ENCODE data around the gene TXNRD1.

DNA sequence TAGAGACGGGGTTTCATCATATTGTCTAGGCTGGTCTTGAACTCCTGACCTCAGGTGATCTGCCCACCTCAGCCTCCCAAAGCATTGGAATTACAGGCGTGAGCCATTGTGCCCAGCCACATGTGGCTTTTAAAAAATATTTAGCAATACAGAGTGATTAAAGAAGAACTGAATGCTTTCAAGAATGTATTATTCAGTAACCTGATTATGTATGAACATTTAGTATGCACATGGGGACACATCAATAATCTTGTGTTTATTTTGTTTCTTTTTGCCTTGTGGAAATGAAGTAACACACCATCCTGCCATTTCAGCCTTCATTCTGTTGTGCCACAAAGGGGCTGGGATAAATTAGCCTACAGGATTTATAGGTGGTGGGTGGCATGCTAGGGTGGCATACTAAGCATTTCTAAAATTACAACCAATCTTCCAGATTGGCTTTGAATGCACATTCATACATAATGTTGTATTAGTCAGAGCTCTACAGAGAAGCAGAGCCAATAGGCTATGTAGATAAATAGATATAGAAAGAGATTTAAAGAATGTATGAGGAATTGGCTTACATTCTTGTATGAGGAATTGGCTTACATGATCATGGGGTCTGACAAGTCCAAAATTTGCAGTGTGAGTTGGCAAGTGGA is 25.5 kb upstream of the TXNRD1 start:
- TF ChIP-seq, protein P1, sequence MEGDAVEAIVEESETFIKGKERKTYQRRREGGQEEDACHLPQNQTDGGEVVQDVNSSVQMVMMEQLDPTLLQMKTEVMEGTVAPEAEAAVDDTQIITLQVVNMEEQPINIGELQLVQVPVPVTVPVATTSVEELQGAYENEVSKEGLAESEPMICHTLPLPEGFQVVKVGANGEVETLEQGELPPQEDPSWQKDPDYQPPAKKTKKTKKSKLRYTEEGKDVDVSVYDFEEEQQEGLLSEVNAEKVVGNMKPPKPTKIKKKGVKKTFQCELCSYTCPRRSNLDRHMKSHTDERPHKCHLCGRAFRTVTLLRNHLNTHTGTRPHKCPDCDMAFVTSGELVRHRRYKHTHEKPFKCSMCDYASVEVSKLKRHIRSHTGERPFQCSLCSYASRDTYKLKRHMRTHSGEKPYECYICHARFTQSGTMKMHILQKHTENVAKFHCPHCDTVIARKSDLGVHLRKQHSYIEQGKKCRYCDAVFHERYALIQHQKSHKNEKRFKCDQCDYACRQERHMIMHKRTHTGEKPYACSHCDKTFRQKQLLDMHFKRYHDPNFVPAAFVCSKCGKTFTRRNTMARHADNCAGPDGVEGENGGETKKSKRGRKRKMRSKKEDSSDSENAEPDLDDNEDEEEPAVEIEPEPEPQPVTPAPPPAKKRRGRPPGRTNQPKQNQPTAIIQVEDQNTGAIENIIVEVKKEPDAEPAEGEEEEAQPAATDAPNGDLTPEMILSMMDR (IDR thresholded peaks at IDR 0.05), result no peak
- no peak for TF ChIP-seq POLR2A (IDR thresholded peaks at IDR 0.05)
- TF ChIP-seq EP300 (IDR thresholded peaks at IDR 0.05), result no peak

Measured in ovary (tissue), 3 donors.